HG03460 (cell line): ENCODE results near the gene AMDHD1.
"Not testable (repeated sequence)": the region's sequence is repeated elsewhere in the genome, so short reads cannot be mapped to it uniquely, and the experiment has no call there.

Source experiments
- ATAC-seq: cut with Tn5 transposase; IDR thresholded peaks from one replicate; pipeline ENCODE4 v1.9.1; 2021; ENCODE audit not compliant: unreplicated experiment

The AMDHD1 gene

DNA sequence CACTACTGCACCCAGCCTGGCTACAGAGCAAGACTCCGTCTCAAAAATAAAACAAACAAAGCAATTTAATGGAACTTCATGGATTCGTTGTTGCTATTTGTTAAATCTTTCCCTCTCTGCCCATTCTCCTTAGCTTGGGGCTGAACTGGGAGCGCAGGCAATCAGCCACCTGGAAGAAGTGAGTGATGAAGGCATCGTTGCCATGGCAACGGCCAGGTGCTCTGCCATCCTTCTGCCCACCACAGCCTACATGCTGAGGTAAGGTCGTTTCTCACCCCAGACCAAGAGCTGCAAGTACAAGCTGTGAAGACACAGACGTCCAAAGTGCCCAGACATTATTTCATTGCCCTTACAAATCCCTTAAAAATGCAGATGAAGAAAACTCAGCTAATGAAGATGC, 19.1 kb downstream of the AMDHD1 start:
- no peak for ATAC-seq

DNA sequence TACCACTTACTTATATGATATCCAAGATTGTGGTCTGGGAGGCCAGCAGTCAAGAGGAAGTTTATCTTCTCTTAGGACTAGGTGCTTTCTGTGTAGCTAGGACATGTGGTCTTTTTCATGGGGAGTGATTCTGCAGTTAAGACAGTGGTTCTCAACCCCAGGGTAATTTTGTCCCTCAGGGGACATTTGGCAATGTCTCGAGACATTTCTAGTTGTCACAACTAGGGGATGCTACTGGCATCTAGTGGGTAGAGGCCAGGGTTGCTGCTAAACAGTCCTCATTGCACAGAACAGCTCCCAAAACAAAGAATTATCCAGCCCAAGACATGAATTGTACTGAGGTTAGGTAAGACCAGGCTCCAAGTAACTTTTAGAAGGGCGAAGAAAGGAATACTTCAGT, 20.0 kb downstream of the AMDHD1 start:
- no peak for ATAC-seq

DNA sequence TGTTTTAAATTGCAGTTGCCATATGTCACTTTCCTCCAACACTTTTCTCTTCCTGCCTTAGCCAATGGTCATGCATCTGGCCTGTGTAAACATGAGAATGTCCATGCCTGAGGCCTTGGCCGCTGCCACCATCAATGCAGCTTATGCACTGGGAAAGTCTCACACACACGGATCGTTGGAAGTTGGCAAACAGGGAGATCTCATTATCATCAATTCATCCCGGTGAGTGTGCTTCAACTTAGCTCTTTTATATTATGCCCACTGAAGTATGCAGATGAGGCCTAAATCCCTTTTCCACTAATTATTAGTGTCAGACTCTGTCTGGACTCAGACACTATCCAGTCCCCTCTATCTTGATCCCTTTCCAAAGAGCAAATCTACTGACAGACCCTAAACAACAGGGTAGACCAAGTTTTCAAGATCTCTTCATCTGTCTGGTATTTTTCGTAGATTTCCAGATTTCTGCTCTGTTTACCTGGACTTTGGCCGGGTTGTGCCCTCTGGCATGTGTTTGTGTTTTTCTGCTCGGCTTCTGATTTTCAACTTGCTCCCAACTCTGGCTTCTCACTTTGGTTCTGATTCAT, 23.2 kb downstream of the AMDHD1 start:
- ATAC-seq = no peak

DNA sequence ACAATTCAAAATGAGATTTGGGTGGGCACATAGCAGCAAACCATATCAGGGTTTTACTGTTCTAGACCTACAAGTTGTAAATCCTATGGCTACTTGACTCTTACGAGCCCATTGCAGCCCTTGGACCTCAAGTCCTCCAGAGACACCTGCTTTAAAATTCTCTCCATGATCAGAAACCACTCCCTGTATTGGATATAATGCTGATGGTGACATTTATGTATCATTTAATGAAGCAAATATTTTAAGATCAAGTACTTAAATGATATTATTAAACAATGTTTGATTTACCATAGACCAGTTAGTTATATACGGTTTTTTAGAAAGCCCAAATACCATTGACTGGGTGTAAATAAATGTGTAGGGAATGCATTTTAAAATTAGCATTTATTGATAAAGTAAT, 24.2 kb downstream of the AMDHD1 start:
- ATAC-seq = no peak

DNA sequence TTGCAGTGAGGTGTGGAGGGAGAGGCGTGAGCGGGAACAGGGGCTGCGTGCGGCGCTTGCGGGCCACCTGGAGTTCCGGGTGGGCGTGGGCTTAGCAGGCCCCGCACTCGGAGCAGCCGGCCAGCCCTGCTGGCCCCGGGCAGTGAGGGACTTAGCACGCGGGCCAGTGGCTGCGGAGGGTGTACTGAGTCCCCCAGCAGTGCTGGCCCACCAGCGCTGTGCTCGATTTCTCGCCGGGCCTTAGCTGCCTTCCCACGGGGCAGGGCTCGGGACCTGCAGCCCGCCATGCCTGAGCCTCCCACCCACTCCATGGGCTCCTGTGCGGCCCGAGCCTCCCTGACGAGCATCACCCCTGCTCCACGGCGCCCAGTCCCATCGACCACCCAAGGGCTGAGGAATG, 26.0 kb downstream of the AMDHD1 start:
- ATAC-seq = not testable (repeated sequence)

DNA sequence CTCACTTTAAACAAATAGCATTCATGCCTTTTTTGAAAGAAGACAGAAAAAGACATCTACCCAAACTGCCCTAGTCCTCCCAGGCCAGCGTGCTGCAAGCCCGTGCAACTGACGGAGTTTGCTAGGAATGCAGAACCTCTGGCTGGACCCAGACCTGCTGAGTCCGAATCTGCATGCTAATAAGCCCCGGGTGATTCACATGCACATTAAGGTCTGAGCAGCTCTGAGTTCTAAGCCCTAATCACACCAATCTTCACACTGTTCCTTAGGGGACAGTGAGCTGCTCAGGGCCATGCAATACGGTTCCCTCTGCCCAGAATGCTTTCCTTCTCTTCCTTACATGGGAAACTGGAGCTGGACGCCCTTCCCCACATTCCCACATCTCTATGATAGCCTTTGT, 27.8 kb downstream of the AMDHD1 start:
- ATAC-seq = no peak

DNA sequence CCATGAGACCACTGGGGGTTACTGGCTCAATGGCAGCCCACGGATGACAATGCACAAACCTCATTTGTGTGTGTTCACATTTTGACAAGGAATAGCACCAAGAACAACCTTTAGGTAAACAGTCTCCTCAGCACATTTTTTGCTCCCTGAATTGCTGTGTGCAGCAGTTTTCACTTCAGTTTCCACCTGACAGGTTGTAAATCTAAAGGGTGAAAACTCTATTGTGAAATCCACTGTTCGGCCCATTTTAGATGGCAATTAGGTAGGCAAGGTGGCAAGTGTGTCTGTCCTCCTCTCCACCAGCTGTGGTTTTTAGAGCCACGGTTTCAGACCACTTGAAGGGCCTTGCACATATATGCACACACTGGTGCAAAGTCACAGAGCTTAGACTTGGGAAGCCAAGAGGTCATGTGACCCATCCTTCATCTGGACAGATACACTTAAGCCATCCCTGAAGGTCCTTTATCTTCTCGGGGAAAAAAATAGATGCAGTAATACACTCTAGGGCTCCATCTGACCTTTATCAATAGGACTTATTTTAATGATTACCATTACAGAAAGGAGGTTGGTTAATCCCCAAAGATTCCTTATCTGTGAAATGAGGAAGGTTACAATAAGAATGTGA, 29.8 kb downstream of the AMDHD1 start:
- ATAC-seq = no peak

DNA sequence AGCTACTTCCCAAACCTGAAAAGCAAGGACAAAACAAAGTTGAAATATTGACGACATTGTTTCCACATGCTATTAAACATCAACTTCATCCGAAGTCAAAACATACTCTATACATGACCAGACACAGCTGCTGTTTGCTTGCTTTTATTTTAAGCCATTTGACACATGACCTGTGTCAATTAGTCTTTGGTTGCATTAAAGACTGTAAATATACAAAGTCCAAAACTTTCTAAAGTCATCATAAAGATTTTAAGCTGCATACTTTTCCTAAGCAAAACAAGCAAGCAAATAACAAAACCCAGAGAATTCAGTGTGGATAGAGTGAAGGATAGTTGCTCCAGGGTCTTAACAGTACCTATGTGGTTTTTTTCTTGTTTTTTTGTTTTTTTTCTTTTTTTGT, 31.2 kb downstream of the AMDHD1 start:
- ATAC-seq = no peak

DNA sequence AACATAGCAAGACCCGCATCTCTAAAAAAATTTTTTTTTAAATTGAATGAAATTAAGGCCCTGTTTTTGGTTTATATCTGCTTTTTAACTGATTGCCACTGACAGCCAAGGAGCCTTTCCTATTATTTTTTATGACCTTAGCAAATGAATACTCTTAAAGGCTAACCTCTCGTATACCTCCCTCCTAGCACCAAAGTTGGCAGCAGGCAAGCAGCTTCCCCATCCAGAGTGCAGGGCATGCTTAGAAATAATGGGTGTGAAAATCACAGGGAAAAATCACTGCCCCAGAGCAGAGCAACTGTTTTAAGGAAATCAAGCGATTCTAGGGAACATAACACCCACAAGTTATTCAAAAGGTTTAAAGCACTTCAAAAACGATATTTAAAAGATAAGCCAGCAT, 32.4 kb downstream of the AMDHD1 start:
- ATAC-seq = no peak

DNA sequence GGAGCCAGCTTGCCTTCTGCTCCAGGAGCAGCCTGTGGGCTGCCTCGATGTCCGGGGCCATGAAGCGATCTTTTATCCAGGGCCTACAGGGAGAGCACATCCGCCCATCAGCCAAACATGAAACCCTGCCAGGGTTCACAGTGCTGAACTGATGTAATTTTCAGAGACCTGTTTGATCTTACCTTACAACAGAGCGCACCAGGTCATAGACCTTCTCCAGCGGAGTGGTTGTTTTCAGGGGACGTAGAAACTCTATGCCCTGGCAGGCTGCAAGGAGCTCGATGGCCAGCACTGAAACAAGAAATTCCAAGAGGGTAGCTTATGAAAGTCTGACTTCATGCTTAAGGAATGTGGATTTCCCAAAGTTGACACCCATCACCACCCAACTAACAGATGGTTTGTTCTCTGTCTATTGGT, 33.3 kb downstream of the AMDHD1 start:
- ATAC-seq = no peak

DNA sequence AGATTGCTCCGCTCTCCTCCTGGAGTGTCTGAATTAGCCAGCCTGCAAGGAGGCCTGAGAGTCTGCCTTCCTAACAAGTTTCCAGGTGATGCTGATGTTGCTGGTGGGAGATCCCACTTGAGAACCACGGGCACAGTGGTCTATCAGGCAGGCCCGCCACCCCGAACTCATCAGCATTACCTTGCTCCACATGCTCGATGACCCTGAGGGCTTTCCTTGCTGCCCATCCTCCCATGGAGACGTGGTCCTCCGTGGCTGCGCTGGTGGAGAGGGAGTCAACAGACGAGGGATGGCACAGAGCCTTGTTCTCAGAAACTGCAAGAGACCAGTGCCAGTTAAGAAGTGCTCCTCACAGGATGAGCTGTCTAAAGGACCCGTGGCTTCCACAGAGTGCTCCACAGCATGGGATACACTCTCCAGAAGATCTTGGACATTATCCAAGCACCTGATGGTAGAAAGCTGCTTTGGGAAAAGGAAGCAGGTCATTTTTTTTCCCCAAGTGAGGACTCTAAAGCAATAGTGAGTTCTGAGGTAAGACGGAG, 34.7 kb downstream of the AMDHD1 start:
- no peak for ATAC-seq

DNA sequence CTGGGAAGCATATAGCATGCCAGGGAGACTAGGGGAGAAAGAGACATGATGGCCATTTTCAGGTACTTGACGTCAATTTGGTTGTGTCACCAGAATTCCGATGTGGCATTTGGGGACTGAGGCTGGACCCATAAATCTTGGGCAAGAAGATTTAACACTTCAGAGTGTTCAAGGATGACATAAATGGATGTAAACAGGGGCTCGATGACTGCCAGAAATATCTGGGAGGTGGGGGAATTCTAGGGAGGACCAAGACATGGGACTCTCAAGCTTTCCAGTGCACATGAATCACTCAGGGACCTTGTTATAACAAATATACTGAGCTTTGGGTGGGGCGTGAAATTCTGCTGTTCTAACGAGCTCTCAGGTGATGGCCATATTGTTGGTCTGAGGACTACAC, 35.2 kb downstream of the AMDHD1 start:
- no peak for ATAC-seq

DNA sequence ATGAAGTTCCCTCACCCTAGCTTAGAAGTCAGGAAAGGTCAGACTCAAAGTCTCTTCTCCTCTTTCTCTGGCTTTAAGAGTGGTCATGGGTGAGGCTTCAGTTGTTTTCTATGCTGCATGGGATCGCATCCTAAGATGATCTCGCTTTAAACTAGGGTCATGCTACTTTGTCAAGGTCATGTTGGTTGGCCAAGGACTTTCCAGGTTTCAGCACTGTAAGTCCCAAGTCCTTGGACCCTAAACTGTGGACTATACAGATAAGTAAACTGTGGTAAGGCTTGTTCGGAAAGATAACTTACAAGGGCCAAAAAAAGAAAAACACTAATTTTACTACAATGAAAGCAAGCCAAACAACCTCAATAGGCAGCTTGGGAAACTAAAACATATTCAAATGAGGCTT, 35.6 kb downstream of the AMDHD1 start:
- ATAC-seq = no peak

DNA sequence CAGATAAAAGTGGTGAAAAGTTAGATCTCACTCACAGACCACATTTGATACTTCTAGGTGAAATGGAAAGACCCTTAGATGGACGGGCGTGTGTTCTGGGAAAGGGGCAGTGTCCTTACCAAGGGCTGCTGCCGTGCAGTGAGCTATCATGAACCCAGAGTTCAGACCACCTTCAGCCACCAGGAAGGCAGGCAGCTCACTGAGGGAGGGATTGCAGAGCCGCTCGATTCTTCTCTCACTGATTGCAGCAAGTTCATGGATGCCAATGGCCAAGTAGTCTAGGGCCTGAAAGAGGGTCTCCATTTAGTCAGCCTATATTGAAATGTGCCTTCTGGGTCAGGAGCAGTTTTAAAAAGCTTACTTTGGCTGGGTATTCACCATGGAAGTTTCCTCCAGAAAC, 37.3 kb downstream of the AMDHD1 start:
- no peak for ATAC-seq

DNA sequence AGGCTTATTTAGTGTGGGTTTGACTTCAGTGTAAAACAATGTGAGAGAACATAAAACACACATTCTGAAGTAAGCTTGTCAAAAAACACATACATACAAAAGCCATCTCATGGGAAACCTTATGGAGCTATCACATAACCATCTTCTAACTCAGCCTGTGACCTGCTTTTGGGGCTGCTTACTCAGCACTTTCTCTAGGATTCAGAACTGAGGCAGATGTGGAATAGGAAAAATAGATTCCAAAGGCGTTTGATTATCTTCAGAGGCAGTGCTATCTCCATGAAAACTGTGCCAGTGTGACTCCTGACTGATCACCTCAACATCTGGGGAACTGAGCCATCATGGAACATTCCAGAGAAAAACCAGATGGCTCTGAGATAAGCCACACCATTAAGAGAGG, 39.5 kb downstream of the AMDHD1 start:
- no peak for ATAC-seq

DNA sequence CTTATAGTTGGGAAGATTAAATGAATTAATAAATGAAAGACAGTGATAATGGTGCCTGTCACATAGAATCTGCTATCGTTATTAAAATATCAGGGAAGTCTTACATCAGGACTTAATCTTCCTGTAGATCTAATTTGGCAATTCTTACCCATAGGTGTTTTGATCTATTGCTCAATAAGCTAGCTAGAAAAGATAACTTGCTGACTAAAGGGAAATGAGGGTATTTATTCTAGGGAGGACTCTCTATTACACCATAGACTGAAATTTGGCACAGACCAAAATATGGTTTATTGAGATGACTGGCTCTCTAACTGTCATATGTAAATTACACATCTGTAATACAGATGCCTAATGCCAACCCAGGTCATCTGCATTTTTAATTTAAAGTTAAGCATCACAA, 41.6 kb downstream of the AMDHD1 start:
- ATAC-seq = no peak

DNA sequence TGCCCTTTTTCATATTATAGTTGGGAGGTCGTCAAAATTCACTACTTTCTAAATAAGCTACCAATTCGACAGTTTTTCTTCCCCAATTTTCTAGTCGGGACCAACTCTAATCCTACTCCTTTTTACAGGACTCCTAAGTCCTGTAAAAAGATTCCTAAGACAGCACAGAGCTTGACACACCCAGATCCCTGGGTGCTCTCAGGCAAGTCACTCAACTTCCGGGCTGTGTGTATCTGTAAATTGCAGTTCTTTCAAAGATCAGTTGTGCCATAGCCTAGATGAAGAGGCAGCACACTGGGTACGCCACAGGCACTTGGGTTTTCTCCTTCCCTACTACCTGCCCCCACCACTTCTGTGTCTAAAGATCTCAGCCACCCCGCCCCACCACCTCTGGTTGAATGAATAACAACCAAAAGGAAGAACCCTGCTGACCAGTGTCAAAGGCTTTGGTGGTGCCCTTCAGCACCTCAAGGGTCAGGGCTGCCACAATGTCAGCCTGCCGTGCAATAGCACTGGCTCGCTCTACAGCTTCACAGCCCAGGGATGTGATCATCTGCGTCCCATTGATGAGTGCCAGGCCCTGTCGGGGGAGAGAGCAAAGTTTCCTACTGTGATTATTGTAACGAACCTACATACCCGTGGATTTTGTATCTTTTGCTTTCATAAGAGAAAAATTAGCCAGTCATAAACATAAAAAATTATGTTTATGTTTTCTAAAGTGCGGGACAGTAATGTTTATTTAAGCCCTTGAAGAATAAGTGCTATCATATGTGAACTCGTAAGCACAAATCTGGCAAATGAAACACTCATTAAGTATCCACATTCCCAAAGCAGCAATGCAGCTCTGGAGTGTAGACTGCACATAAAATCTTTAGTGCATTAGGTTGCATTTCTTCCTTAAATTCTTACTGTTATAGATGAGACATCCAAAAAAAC, 43.8 kb downstream of the AMDHD1 start:
- ATAC-seq = no peak

DNA sequence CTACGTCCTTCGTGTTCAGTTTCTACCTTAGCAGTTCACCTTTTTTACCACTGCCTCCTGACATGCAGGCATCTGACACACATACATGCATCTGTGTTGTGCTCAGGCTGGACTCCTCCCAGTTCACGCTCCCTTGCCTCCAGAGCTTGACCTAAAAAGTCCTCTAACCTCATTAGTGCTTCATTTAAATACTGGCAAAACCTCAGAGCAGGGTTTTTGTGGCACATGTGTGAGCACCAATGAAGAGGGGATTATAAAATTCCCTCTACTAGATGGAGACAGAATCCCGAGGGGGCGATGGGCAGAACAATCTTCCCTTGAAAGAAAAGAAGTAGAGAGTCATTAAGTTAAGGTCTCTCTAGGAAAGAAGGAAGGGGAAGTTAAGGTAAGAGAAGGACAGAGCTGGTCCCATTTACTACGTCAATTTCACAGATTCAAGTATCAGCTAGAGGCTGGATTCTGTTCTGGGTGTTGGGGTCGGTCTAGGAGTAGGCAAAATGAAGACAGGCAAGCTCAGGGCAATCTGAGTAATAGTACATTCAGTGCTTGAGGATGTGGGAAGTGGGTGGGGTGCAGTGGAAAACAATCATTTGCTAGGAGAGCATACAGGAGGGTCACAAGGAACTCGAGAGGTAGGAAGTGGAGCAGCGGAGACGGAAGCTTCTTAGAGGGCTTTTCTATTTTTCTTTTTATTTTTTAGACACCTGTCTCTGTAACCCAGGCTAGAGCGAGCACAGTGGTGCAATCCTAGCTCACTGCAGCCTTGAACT, 45.6 kb downstream of the AMDHD1 start:
- ATAC-seq = no peak

DNA sequence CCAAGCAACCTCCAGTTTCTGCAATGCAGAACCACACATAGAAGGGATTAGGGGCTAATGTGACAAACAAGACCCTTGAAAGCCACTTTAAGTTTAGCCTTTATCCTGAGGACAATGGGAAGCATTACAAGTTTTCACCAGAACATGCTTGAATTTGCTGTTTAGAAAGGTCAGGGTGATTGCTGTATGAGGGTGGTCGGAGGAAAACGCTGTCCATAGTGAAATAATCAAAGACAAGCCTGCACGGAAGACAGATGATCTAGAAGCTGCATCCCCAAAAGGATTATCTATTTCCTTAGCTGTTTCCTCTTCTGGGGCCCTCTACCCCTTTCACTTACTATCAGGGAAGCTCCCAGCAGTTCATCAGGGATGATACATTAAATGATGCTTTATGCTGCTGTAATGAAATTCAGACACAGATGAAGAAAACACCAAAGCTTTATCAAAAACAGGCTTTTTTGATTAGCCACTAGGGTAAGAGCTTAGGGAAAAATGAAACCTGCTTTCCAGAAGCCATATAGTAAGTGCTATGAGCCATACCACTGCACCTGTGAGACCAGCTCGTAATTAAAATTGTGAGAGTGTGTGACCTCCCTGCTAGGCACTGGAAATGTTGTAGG, 46.5 kb downstream of the AMDHD1 start:
- no peak for ATAC-seq

DNA sequence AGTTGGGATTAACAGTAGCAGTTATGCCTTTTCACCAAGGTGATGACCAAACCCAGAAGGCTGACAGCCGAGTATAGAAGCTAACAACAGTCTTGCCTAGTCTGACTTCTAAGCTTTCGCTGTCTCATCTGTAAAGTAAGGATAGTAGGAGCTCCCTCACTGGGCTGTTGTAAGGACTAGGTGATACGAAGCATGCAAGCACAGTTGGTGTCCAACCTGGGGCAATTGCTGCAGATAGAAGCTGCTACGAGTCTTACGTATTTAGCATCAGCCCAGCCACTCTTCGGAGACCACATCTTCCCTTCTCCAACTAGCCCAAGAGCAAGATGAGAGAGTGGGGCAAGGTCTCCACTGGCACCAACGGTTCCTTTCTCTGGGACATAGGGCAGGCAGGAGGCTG, 47.0 kb downstream of the AMDHD1 start:
- ATAC-seq = no peak

DNA sequence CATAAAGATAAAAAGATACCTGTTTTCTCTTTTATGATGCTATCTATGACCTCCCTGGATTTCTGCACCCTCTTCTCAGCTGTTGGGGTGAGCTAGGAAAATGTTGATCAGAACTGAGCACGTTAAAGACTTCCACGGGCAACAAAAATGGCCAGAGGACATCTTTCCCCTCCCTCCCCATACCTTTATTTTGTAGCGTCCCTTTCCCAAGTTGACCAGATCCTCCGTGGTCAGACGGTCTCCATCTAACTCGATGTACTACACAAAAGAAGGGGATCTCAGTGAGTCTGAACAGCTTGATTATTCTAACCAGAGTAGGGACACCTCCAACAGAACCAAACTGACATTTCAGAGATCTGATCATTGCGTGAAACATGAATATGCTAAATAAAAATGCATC, 50.8 kb downstream of the AMDHD1 start:
- ATAC-seq = no peak
